Stimulated activated naive CD8-positive, alpha-beta T cell treated with anti-CD3 and anti-CD28 coated beads, Interleukin-15, Interleukin-2, amounts not matched to agents 100 ng/mL and 50 ng/mL, for 24 hours (primary cell): ENCODE results near the gene SLC5A2.
"Not testable (repeated sequence)": the region's sequence is repeated elsewhere in the genome, so short reads cannot be mapped to it uniquely, and the experiment has no call there.

Source experiments
- H3K27ac Mint-ChIP-seq: one replicate; pipeline ENCODE4 v1.8.0; 2021; ENCODE audit warnings: mild to moderate bottlenecking, mixed read lengths
- H3K27me3 Mint-ChIP-seq: one replicate; pipeline ENCODE4 v1.8.0; 2021; ENCODE audit warnings: mixed read lengths
- H3K36me3 Mint-ChIP-seq: one replicate; pipeline ENCODE4 v1.8.0; 2021; ENCODE audit warnings: low read depth, mixed read lengths
- H3K4me1 Mint-ChIP-seq: one replicate; pipeline ENCODE4 v1.8.0; 2021; ENCODE audit warnings: low read depth, mixed read lengths
- H3K4me3 Mint-ChIP-seq: one replicate; pipeline ENCODE4 v1.8.0; 2021; ENCODE audit warnings: mild to moderate bottlenecking, mixed read lengths
- H3K9me3 Mint-ChIP-seq: one replicate; pipeline ENCODE4 v1.8.0; 2021; ENCODE audit warnings: mixed read lengths

The SLC5A2 gene

DNA sequence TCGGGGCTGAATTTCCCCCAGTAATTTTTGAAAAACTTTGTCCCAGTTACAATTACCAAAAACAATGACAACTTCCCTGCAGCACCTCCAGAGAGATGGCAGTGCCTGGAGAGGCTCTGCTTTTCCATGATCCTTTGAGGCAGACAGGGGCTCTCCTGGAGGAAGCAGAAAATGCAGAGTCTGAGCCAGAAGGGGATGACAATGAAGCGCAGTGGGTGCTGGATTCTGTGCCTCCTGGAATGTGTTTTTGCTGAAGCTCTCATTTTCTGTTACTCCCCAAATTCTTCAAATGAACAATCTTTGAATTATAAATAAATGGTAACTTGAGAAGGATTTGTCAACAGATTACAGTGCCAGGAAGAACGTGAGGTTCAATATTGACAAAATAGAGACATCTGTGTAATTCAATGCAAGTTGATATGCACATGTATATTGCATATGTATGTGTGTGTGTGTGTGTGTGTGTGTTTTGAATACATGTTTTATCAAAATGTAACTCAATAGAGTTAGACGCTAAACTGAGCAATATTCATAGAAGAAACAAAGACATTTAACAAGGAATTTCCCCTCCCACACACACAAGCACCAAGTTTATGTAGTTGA, 35.0 kb downstream of the SLC5A2 start:
- Mint-ChIP-seq H3K9me3 (peaks cover 4% of the 10 kb centered on the region), H3K27ac (no peak overlapping the region), H3K4me3 (no peak overlapping the region), H3K27me3 (no peaks in the 10 kb centered on the region), H3K4me1 (peaks cover 5% of the 10 kb centered on the region), H3K36me3 (no peaks in the 10 kb centered on the region)

DNA sequence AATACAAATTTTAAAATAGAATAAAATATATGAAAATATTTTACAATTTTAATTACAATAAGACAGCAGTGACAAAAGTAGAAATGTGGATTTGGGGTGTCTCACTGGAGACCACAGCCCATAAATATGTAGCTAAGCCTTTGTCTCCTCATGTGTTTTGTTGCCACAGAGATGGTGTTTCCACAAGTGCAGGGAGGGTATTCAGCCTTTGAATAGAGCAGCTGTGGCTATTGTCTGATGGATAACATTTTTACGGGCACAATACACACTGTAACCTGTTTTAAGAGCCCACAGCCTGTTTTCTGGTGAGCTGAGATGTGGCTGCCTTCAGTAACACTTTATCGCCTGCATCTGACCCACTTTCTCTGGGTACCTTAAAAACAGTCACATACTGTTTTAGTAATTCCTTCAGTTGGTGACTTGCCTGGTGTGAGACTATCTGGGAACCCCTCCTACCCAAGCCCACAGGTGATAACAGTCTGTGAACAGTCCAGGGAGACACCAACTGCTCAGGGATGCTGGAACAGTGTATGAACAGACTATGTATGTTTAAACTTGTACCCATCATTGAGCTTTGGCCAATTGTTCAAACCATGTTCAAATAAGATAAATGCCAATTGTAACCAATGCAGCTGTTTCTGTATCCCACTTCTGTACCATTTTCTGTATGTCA, 37.0 kb downstream of the SLC5A2 start:
- no peak overlapping the region for H3K4me3 Mint-ChIP-seq
- no peaks in the 10 kb centered on the region for H3K36me3 Mint-ChIP-seq
- no peak overlapping the region for H3K27ac Mint-ChIP-seq
- no peaks in the 10 kb centered on the region for H3K27me3 Mint-ChIP-seq
- peaks cover 5% of the 10 kb centered on the region for H3K4me1 Mint-ChIP-seq
- peaks cover 4% of the 10 kb centered on the region for H3K9me3 Mint-ChIP-seq

DNA sequence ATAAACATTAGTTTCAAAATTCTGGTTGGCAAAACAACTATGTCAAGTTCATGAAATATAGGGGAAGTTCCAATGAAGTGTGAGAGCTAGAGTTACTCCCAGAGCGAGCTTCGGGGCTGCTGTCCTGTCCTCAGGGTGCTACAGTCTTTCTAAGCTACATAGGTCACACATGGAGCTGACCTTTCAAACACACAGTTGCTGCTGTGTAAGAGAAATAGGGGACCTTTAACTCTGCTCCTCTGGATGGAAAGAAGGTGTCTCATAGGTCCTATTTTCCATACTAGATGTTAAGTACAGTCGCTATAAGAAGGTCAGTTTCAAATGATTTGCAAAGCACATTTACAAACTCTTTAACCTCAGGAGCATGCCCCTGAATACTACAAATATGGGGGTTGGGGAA, 38.4 kb downstream of the SLC5A2 start:
- Mint-ChIP-seq H3K36me3 (no peaks in the 10 kb centered on the region), H3K27me3 (peaks cover 4% of the 10 kb centered on the region), H3K9me3 (peaks cover 4% of the 10 kb centered on the region), H3K27ac (no peak overlapping the region), H3K4me3 (no peak overlapping the region), H3K4me1 (peaks cover 5% of the 10 kb centered on the region)

DNA sequence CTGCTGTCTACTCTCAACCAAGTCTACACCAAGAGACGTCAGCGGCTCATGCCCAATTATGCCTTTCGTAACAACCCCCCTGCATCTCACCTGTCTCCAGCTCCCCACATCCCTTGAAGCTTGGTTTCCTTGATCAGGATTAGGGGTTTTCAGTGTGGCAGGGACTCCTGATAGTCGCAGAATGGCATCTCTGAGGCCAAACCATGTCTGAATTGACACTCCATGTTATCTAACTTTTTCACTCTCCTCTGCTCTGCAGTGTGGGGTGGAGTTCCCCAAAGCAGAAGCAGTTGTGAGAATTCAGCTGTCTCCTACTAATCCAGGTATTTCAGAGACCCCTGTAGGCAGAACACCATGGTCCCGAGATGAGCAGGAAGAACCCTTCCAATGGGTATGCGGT, 39.1 kb downstream of the SLC5A2 start:
- peaks cover 4% of the 10 kb centered on the region for H3K27me3 Mint-ChIP-seq
- H3K36me3 Mint-ChIP-seq = no peaks in the 10 kb centered on the region
- no peak overlapping the region for H3K27ac Mint-ChIP-seq

DNA sequence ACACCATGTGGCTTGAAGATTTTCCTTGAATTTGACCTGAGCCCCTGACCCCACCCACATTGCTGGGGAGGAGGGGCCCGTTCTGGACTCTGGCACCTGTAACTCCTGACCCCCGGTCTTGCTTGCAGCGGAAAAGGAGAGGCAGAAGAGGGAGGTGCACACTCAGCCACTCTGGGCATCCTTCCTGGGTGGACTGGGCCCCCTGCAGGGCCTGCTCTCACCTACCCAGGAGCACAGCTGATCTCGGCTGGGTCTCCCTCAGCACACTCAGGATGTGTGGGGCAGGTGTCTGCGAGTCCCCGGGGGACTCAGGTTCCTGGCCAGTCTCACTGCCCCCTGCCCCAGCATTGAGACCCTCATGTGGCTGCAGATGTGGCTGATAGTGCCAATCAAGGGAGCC, 40.8 kb downstream of the SLC5A2 start:
- H3K27ac Mint-ChIP-seq, H3K4me3 Mint-ChIP-seq, H3K9me3 Mint-ChIP-seq, H3K36me3 Mint-ChIP-seq: not testable (repeated sequence)
- Mint-ChIP-seq H3K27me3 (peaks cover 17% of the 10 kb centered on the region), H3K4me1 (peaks cover 14% of the 10 kb centered on the region)

More for the DNA sequence above, 39.1 kb downstream of the SLC5A2 start:
- H3K4me1 Mint-ChIP-seq = peaks cover 5% of the 10 kb centered on the region
- H3K9me3 Mint-ChIP-seq = no peaks in the 10 kb centered on the region
- no peak overlapping the region for H3K4me3 Mint-ChIP-seq

DNA sequence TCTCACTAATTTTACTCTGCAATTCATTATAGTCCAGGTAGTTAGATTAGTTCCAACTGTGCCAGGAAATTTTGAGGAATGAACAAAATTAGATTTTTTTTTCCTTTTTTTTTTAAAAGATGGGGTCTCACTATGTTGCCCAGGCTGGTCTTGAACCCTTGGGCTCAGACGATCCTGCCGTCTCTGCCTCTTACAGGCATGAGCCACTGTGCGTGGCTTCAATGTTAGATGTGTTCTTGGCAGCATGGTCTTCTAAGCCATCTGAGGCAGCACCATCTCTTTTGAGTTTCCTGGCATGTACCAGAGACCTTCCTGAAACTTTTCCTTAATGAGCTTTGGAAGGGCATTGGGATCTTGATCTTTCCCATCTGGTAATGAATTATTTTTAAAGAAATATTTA, 42.2 kb downstream of the SLC5A2 start:
- Mint-ChIP-seq H3K4me1 (peaks cover 19% of the 10 kb centered on the region), H3K27me3 (peaks cover 22% of the 10 kb centered on the region), H3K36me3 (no peaks in the 10 kb centered on the region), H3K9me3 (no peaks in the 10 kb centered on the region), H3K4me3 (no peak overlapping the region), H3K27ac (no peak overlapping the region)

DNA sequence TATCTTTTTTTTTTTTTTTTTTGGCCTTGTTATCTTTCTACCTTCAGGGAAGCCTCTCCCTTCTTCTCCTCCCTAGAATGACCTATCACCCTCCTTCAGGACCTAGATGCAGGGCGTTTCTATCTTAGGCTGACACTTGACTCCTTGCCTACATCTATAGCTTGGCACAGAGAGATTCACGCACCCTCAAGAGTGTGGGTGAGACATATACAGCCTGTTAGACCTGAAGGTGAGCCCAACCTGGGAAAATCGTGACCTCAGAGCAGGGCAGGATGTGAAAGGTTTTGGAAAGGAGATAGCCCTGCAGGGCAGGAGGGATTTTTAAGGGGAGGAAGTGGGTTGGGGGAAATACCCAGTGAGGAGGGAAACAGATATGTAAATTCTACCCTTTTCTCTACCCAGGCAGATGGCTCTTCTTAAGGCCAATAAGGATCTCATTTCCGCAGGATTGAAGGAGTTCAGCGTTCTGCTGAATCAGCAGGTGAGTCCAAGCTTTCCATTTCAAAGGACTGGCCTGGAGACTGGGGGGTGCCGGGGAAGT, 44.9 kb downstream of the SLC5A2 start, which contains the start of gene AHSP:
TSS of gene AHSP (plus strand) at position 167 of the 541 bp plus-strand sequence. CDS start at position 407, 240 bp downstream.
- Mint-ChIP-seq H3K36me3 (no peaks in the 10 kb centered on the region), H3K27ac (peak within 1 kb of the TSS; percentile 81), H3K4me3 (peak within 1 kb of the TSS; percentile 64), H3K4me1 (peaks cover 19% of the 10 kb centered on the region), H3K27me3 (peaks cover 22% of the 10 kb centered on the region), H3K9me3 (no peaks in the 10 kb centered on the region)

DNA sequence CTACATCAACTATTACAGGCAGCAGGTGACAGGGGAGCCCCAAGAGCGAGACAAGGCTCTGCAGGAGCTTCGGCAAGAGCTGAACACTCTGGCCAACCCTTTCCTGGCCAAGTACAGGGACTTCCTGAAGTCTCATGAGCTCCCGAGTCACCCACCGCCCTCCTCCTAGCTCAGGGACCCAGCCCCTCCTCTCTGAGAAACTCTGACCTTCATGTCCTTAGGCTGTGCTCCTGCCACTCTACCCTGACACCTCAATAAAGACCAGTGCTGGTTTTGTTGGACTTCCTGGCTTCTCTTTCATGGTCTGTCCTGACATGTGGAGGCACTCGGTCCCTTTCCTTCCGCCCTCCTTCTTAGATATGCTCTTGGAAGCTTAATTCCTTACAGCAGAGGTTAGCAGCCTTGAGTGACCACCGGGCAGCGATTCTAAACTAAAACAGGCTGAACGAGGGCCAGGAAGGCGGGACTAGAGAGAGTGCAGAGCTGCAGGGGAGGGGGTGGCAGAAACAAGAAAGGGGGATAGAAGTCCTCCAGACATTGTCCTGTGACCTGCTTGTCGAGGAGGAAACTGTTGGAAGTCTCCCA, 45.7 kb downstream of the SLC5A2 start:
- Mint-ChIP-seq H3K4me3 (peak overlapping the region; percentile 64), H3K27ac (no peak overlapping the region), H3K4me1 (peaks cover 19% of the 10 kb centered on the region), H3K27me3 (peaks cover 22% of the 10 kb centered on the region), H3K9me3 (no peaks in the 10 kb centered on the region), H3K36me3 (no peaks in the 10 kb centered on the region)

DNA sequence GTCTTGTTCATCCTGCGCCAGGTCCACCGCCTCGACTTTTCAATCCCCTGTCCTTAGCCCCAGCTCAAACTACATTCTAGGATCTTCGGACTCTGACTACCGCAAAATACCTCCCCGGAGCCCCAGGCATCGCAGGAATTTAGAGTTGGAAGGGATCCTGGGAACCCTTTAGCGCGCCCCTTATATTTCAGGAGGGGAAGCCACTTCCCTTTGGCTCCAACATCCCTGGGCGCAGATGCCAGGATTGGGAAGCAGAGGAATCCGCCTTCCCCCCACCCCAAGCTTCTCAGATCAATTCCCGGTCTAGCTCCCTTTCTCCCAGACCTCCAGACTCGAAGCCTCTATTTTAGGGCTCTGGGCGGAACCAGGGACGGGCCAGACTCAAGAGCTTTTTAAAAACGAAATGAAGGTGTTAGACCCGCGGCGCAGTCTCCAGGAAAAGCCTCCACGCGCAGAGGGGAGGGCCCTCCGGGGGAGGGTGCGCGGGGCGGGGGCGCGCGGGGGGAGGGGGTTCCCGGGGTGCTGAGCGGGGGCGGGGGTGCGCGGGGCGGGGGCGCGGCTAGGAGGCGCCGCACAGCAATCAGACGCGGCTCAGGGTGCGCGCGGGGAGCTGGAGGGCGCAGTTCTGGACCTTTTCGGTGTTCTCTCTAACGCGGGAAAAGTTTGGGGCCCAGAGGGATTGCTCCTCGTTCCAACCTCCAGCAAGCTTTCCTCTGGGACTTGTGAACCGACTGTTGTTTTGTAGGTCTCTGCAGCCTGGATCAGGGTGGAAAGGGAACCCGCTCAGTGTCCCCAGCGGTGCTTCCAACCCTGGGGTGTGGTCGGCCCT, 46.4 kb downstream of the SLC5A2 start:
- H3K4me1 Mint-ChIP-seq = peaks cover 19% of the 10 kb centered on the region
- no peaks in the 10 kb centered on the region for H3K9me3 Mint-ChIP-seq
- peaks cover 27% of the 10 kb centered on the region for H3K27me3 Mint-ChIP-seq
- no peaks in the 10 kb centered on the region for H3K36me3 Mint-ChIP-seq
- no peak overlapping the region for H3K27ac Mint-ChIP-seq
- peak overlapping the region; percentile 64 for H3K4me3 Mint-ChIP-seq

DNA sequence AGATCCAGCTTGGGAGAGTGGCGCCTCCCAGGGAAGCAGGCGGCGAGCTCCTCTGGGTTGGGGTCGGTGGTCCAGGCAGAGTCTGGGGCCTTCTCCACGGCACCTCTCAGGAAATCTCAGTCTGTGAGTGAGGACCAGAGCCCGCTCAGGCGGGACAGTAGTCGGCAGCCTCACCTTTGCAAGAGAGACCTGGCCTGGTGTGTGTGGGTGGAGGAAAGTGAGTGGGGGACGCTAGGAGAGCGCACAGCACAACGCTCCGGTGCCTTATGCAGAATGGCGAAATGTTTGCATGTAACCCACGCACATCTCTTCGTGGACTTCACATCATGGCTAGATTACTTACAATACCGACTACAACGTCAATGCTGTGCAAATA, 47.0 kb downstream of the SLC5A2 start:
- no peaks in the 10 kb centered on the region for H3K9me3 Mint-ChIP-seq
- H3K4me3 Mint-ChIP-seq = no peak overlapping the region
- no peak overlapping the region for H3K27ac Mint-ChIP-seq

DNA sequence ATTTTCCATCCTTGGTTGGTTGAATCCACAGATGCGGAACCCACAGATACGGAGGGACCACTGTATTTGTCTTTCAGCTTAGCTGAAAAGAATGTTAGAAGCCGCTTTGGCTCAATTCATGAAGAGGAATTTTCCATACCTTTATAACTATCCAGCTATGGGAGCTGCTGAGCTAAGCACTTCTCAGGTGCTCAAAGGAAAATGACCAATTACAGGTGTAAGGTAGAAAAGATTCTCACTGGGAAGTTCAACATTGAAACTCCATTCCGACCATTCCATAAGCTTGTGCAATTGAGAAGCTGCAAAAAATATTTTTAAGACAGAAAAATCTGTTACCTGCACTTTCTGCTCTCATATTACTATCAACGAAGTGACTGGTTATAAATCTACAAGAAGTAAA, 47.5 kb downstream of the SLC5A2 start:
- H3K36me3 Mint-ChIP-seq = no peaks in the 10 kb centered on the region
- H3K27ac Mint-ChIP-seq = no peak overlapping the region
- no peaks in the 10 kb centered on the region for H3K9me3 Mint-ChIP-seq
- peaks cover 36% of the 10 kb centered on the region for H3K27me3 Mint-ChIP-seq
- peaks cover 19% of the 10 kb centered on the region for H3K4me1 Mint-ChIP-seq
- no peak overlapping the region for H3K4me3 Mint-ChIP-seq

More for the DNA sequence above, 47.0 kb downstream of the SLC5A2 start:
- H3K4me1 Mint-ChIP-seq = peaks cover 19% of the 10 kb centered on the region
- peaks cover 33% of the 10 kb centered on the region for H3K27me3 Mint-ChIP-seq
- H3K36me3 Mint-ChIP-seq = no peaks in the 10 kb centered on the region

DNA sequence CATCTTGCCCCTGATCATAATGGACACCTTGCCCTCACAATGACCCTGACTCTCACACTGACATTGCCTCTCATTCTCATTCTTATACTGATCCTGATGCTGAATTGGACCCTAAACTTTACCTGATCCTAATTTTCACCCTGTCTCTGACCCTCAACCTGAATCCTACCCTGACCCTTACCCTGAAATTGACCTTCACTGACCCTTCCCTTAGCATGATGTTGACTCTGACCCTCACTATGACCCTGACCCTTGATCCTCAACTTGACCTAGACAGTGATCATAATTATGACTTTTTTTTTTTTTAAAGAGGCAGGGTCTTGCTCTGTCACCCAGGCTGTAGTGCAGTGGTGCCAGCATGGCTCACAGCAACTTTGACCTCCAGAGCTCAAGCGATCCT, 48.2 kb downstream of the SLC5A2 start:
- no peak overlapping the region for H3K4me3 Mint-ChIP-seq
- H3K27me3 Mint-ChIP-seq = peaks cover 39% of the 10 kb centered on the region
- no peaks in the 10 kb centered on the region for H3K36me3 Mint-ChIP-seq
- H3K4me1 Mint-ChIP-seq = peaks cover 23% of the 10 kb centered on the region
- no peak overlapping the region for H3K27ac Mint-ChIP-seq
- no peaks in the 10 kb centered on the region for H3K9me3 Mint-ChIP-seq

DNA sequence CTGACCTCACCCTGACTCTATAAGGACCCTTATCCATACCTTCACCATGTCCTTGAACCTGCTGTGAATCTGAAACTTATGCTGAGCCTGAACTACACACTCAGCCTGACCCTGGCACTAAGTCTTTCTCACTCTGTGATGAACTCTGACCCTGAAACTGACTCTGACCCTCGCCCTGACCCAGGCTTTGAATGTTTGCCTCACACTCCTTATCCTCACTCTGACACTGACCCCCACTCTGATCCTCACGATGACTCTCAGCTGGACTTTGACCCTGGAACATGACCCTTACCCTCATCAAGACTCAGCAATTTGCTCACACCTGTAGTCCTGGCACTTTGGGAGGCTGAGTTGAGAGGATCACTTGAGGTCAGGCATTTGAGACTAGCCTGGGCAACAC, 49.2 kb downstream of the SLC5A2 start:
- Mint-ChIP-seq H3K4me1 (peaks cover 23% of the 10 kb centered on the region), H3K27me3 (peaks cover 38% of the 10 kb centered on the region), H3K36me3 (no peaks in the 10 kb centered on the region), H3K9me3 (no peaks in the 10 kb centered on the region), H3K27ac (no peak overlapping the region), H3K4me3 (no peak overlapping the region)

DNA sequence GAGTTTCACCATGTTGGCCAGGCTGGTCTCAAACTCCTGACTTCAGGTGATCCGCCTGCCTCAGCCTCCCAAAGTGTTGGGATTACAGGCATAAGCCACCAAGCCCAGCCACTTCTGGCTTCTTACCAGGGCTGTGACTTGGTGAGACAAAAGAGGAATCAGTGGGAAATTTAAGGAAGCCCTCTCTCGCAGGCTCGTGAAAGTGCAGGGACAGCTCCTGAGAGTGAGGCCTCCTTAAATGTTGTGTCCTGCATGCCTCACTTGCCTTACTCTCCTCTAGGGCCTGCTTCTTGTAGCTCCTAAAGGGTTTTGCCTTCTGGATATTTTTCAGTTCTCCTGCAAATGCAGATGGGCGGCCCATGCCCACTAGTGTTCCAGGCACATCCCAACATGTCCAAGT, 50.0 kb downstream of the SLC5A2 start:
- H3K27me3 Mint-ChIP-seq = peaks cover 36% of the 10 kb centered on the region
- H3K27ac Mint-ChIP-seq = no peak overlapping the region
- H3K9me3 Mint-ChIP-seq = no peaks in the 10 kb centered on the region
- H3K4me1 Mint-ChIP-seq = peaks cover 21% of the 10 kb centered on the region
- no peak overlapping the region for H3K4me3 Mint-ChIP-seq
- H3K36me3 Mint-ChIP-seq = no peaks in the 10 kb centered on the region

DNA sequence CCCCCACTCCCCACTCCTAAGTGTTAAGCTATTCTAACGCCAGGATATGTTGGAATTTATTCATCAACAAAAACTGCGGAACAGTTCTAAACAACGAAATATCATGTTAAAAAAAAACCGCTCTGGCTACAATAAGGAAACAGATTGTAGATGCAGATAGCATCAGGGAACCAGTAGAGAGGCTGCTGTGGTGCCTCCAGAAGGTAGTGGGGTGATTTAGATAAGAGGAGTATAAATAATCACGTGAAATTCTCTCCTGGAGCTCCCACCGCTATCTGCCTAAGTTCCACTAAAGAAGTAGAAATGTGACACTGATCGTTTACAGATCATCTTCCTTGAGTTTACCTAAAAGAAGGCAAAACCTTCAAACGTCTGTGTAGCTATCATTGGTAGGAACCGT, 52.8 kb downstream of the SLC5A2 start:
- Mint-ChIP-seq H3K4me1 (peaks cover 17% of the 10 kb centered on the region), H3K27me3 (peaks cover 47% of the 10 kb centered on the region), H3K27ac (no peak overlapping the region), H3K36me3 (peaks cover 6% of the 10 kb centered on the region), H3K9me3 (peaks cover 13% of the 10 kb centered on the region), H3K4me3 (no peak overlapping the region)
